ENCODE data around the gene CTIF.

Gene CTIF

DNA sequence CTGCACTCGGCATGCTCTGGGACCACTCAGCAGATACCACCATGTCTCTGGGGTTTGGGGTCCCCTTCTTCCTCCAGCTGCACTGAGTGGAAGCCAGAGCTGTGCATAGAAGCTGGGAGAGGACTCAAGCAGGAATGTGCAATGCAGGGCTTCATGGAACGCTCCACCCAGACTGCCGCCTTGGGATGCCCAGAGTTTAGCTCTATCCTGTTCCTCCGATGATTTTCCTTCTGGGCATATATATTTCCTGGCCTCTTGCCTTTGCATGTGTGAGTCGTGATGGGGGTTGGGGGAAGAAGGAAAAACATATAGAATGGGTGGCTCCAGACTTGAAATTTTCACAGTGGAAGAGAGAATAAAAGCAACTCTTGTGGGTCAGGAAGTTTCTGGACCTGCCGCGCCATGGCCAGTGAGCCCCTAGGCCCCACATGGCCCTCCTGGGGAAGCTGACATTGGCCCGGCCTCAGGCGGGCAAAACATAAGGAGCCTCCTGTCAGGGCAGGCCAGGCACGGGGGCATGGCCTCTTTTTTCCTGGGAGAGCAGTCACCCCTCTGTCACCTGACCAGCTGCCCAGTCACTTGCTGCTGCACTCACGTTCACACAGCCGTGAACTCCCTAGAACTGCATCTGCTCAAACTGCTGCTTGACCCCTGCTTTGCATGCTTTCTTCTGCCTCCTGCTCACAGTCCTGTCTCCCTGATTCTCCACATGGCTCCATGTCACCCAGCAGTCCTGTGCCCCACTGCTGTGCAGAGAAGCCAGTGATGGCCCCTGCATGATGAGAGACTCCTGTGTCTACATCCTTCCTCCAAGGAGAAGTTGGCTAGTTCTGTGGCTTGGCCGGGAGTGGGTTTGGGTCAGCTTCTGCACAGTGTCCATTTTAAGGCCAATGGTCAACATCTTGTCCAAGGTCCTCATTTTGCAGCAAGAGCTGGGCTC, 197.8 kb downstream of the CTIF start:
- CTCF ChIA-PET = interaction anchor here (0.8 kb wide), 1 partner anchor 11 kb away, joined by 3 read pairs; no protein-coding TSS in a partner anchor
- POLR2A ChIA-PET = no interaction called here
- TF ChIP-seq, protein P1, sequence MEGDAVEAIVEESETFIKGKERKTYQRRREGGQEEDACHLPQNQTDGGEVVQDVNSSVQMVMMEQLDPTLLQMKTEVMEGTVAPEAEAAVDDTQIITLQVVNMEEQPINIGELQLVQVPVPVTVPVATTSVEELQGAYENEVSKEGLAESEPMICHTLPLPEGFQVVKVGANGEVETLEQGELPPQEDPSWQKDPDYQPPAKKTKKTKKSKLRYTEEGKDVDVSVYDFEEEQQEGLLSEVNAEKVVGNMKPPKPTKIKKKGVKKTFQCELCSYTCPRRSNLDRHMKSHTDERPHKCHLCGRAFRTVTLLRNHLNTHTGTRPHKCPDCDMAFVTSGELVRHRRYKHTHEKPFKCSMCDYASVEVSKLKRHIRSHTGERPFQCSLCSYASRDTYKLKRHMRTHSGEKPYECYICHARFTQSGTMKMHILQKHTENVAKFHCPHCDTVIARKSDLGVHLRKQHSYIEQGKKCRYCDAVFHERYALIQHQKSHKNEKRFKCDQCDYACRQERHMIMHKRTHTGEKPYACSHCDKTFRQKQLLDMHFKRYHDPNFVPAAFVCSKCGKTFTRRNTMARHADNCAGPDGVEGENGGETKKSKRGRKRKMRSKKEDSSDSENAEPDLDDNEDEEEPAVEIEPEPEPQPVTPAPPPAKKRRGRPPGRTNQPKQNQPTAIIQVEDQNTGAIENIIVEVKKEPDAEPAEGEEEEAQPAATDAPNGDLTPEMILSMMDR (IDR thresholded peaks at IDR 0.05; ENCODE audit: insufficient read depth, low read length, missing control alignments) = no peak

DNA sequence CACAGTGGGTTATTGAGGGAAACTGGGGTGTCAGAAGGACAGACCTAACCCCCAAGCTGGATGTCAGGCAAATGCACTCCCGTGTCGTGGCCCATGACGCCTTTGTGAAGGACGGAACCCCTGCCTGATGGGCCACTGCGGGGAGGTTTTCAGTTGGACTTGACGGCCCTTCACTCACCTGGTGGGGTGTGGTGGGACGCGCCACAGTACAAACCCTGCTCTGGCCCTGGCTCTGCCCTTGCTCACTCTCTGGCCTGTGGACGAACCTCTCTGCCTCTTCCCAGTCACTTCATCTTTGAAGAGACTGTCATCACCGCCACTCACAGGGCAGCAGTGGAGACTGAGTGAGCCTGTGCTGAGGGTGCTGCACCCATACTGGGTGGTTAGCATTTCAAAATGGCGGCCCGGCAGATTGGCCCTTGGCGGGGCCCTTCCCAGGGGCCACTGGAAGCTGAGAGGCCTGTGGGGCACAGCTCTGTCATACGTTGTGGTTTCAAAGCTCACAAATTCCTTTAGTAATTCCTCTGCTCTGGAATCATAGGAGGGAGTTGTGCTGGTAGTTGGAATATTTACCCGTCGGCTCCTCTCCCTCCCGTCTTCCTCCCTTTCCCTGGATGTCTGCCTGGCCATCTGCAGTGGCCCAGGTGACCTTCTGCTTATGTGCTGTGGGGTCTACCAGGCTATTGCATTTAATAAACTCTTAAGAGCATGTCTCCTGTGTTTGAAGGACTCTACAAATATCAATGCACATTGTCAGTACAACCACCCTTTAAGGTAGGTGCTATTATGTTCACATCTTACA, 200.6 kb downstream of the CTIF start:
- no peak for DNase-seq (ENCODE audit: low read depth, low spot score)
- ChIA-PET POLR2A (no interaction called here), CTCF (no interaction called here)
- TF ChIP-seq, protein P1 (IDR thresholded peaks at IDR 0.05; ENCODE audit: insufficient read depth, low read length, missing control alignments) = no peak
- H3K4me3 ChIP-seq (ENCODE audit: low read depth, low read length) = no peak overlapping the region

More for the DNA sequence above, 197.8 kb downstream of the CTIF start:
- H3K4me3 ChIP-seq (ENCODE audit: low read depth, low read length) = no peak overlapping the region
- DNase-seq (ENCODE audit: low read depth, low spot score) = no peak

DNA sequence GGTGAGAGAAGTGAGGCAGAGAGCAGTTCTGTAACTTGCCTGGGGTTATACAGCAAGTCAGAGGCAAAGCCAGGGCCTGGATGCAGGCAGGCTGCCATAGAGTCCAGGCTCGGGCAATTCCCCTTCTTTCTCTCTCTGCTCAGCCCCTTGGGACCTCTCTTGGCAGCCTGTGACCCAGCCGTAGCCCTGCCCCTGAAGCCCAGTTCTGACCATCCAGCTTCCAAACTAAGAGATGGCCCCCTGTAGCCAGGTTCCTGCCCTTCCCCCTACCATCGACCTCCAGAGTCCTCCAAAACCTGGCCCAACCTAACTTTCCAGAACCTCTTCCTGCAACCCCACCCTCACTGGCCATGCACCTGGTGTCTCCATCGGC, 201.2 kb downstream of the CTIF start:
- ChIA-PET POLR2A (no interaction called here), CTCF (no interaction called here)
- TF ChIP-seq, protein P1 (IDR thresholded peaks at IDR 0.05; ENCODE audit: insufficient read depth, low read length, missing control alignments) = no peak
- no peak overlapping the region for H3K4me3 ChIP-seq (ENCODE audit: low read depth, low read length)
- no peak for DNase-seq (ENCODE audit: low read depth, low spot score)

DNA sequence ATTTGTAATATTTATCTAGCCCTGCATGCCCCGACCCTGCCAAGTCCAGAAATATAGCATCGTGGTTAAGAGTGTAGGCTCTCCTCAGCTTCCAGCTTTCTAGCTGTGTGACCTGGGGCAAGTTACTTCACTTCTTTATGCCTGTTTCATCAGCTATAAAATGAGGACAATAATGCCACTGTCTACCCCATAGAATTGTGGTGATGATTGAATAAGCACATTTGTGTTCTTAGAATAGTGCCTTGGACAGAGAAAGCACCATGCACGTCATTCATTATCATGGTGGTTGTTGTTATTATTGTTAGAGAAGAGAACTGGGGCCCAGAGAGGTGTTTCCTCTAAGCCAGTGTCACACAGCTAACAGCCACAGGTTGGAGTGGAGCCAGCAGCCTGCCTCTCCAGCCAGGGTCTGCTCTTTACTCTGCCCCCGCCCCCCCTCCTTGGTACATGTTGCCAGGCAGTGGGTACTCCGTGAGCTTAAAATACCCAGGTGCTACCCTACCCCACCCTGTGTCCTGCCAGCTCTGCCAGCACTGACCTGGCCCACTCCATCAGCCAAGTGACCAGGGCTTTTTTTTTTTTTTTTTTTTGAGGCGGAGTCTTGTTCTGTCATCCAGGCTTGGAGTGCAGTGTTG, 202.1 kb downstream of the CTIF start:
- TF ChIP-seq, protein P1 (IDR thresholded peaks at IDR 0.05; ENCODE audit: insufficient read depth, low read length, missing control alignments) = no peak
- no peak for DNase-seq (ENCODE audit: low read depth, low spot score)
- H3K4me3 ChIP-seq (ENCODE audit: low read depth, low read length) = no peak overlapping the region
- CTCF ChIA-PET = no interaction called here
- POLR2A ChIA-PET = no interaction called here

DNA sequence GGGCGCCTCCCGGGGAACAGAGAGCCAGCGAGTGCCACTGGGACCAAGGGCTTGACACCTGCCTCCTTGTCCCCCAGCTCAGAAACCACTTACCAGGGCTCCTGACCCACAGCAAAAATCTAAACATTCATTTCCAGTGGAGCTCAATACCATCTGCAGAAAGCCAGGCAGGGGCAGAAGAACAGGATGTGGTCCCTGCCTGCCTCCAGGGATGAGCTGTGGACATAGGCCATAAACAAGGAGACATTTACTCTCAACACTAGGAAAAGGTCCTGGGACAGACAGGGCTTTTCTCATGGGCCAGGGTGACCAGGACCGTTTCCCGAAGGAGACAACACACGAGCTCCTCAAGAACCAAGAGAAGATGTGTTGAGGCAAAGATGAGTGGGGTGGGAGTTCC, 203.0 kb downstream of the CTIF start:
- H3K4me3 ChIP-seq (ENCODE audit: low read depth, low read length) = no peak overlapping the region
- ChIA-PET POLR2A (no interaction called here), CTCF (no interaction called here)
- TF ChIP-seq, protein P1 (IDR thresholded peaks at IDR 0.05; ENCODE audit: insufficient read depth, low read length, missing control alignments) = no peak
- no peak for DNase-seq (ENCODE audit: low read depth, low spot score)

DNA sequence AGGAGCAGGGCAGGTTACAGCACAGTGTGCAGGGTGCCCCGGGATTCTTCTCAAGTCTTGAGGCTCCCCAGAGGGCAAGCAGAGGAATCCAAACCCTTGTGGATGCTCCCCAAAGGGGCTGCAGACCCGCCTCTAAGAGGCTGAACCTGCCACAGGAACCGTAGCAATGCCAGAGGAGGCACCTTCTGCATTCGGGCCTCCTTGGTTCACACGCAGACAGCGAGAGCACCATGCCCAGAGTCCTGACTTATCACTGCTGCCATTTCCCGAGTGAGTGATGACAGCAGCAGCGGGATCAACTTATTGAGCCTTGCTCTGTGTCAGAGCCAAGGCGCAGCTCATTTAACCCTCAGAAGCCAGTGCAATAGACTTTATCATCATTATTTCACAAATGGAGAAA, 203.5 kb downstream of the CTIF start:
- ChIA-PET CTCF (no interaction called here), POLR2A (no interaction called here)
- TF ChIP-seq, protein P1 (IDR thresholded peaks at IDR 0.05; ENCODE audit: insufficient read depth, low read length, missing control alignments) = no peak
- no peak overlapping the region for H3K4me3 ChIP-seq (ENCODE audit: low read depth, low read length)
- no peak for DNase-seq (ENCODE audit: low read depth, low spot score)
